Measurements from ENCODE around the gene C1RL.

- no peak for TF ChIP-seq CTCF (IDR thresholded peaks at IDR 0.05)
- no peak for TF ChIP-seq POLR2A (IDR thresholded peaks at IDR 0.05)
Observed at GRCh38 chr12:7131502-7131866, 22.5 kb upstream of the C1RL start.

Measured in thyroid gland (tissue), 4 donors.